Activated CD4-positive, alpha-beta T cell treated with anti-CD3 and anti-CD28 coated beads, Interleukin-2, amount 50 U/mL, for 48 hours (primary cell): Measurements from ENCODE around the gene REEP3.
"Not testable (repeated sequence)": the region's sequence is repeated elsewhere in the genome, so short reads cannot be mapped to it uniquely, and the experiment has no call there.

Experiments
- DNase-seq, 2 experiments: peaks; one replicate each; pipeline ENCODE4 v3.0.0-alpha.2; 2020

Gene REEP3

DNA sequence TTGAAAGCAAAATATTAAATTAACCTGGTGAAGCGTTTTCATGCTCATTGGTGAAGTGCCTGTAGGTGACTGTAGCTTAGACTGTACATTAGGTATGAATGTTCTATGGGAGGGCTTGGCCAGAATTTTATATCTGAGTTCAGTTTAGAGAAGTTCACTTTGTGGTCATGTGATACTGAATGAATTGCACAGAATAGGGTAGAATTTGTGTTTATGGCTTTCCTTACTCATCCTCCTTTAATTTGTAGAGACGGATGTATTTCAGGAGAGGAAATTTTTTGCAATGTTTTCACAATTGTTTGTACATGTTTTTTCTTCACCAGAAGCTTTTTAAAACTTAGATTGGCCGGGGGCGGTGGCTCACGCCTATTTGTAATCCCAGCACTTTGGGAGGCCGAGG is 32.3 kb downstream of the REEP3 start:
- DNase-seq, result no peak

GRCh38 chr10:63554657-63555056 is 33.5 kb downstream of the REEP3 start:
- DNase-seq, result peak; percentile 9 to 14

DNA sequence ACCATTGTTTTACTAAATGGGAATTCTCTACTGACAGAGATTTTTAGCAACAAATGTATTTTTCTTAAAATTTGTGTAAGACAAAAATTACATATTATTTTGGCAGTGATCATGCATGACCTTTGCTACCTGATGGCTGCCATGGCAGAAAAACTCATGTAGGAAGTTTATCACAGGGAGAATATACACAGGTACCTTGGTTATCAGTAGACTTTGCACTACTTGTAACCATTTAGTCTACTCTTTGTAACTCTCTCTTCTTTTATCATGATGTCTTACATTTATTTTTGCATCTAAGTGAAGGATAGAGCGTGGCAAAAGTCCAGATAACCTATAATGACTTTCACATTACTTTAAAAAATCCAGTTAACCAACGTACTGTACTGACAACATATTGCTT is 34.1 kb downstream of the REEP3 start:
- no peak for DNase-seq

GRCh38 chr10:63558132-63558784 is 37.1 kb downstream of the REEP3 start:
- no peak for DNase-seq

DNA sequence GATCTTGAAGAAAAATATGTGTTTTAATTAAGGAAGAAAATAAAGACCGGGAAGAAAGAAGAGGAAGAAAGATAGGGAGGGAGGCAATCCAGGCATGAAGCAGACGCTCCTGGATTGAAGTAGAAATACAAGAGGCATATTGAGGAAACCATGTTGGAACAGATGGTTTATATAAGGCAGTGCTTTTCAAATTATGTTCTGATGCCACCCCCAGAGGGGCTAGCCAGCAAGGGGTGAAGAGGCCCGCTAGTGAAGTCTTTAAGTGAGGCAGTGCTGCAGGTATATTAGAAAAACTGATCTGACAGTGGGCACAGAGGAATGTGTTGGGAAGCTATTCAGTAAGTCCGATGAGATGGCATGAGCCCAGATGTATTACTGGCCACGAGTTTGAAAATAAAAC is 40.1 kb downstream of the REEP3 start:
- no peak for DNase-seq

DNA sequence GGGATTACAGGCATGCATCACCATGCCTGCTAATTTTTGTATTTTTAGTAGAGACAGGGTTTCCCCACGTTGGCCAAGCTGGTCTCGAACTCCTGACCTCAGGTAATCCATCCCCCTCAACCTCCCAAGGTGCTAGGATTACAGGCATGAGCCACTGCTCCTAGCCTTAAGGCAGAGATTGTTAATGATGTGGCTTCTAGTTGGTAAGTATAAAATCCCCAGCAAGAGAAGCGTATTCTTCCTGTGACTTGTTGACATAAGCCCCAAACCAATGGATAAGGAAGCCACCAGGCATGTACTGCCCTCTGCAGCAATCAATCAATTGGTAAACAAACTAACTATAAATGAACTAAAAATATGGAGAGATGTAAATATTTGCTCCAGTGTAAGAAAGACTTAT is 41.2 kb downstream of the REEP3 start:
- DNase-seq, result no peak

GRCh38 chr10:63562857-63563256 is 41.7 kb downstream of the REEP3 start:
- no peak for DNase-seq

GRCh38 chr10:63563623-63564022 is 42.4 kb downstream of the REEP3 start:
- DNase-seq, result no peak

GRCh38 chr10:63564731-63565130 is 43.5 kb downstream of the REEP3 start:
- not testable (repeated sequence) for DNase-seq

GRCh38 chr10:63573068-63573697 is 52.0 kb downstream of the REEP3 start:
- no peak for DNase-seq

- DNase-seq, result no peak
These were observed 52.8 kb downstream of the REEP3 start for GRCh38 chr10:63574011-63574410.

DNA sequence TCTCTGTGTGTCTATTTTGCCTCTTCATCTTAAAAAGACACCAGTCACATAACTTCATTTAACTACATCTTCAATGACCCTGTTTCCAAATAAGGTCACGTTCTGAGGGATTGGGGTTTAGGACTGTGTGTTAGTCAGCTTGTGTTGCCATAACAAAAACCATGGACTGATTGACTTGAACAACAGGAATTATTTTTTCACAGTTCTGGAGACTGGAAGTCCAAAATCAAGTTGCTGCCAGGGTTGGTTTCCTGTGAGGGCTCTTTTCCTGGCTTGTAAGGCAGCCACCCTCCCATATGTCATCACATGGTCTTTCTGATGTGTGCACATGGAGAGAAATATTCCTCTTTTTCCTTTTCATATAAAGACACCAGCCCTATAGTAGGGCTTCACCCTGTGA is 55.3 kb downstream of the REEP3 start:
- DNase-seq, result no peak

GRCh38 chr10:63578501-63578900 is 57.3 kb downstream of the REEP3 start:
- DNase-seq, result no peak

- DNase-seq, result no peak
These were observed 58.3 kb downstream of the REEP3 start for GRCh38 chr10:63579371-63580014.

DNA sequence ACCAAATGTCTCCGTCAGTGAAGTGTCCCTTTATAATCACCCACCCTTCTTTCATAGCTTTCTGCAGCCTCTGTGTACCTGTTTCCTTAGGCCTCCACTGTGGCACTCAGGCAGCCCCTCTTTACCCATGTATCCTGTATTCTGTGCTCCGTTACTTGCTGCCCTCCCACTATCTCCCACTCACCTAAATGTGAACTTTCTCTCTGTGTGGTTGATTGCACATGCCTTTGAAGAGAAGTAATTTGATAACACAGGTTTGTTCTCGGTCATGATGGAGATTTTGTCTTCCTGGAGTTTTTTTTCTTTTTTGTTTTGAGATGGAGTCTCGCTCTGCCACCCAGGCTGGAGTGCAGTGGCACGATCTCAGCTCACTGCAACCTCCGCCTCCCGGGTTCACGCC is 61.5 kb downstream of the REEP3 start:
- DNase-seq, result no peak

GRCh38 chr10:63583397-63583796 is 62.2 kb downstream of the REEP3 start:
- DNase-seq, result no peak

DNA sequence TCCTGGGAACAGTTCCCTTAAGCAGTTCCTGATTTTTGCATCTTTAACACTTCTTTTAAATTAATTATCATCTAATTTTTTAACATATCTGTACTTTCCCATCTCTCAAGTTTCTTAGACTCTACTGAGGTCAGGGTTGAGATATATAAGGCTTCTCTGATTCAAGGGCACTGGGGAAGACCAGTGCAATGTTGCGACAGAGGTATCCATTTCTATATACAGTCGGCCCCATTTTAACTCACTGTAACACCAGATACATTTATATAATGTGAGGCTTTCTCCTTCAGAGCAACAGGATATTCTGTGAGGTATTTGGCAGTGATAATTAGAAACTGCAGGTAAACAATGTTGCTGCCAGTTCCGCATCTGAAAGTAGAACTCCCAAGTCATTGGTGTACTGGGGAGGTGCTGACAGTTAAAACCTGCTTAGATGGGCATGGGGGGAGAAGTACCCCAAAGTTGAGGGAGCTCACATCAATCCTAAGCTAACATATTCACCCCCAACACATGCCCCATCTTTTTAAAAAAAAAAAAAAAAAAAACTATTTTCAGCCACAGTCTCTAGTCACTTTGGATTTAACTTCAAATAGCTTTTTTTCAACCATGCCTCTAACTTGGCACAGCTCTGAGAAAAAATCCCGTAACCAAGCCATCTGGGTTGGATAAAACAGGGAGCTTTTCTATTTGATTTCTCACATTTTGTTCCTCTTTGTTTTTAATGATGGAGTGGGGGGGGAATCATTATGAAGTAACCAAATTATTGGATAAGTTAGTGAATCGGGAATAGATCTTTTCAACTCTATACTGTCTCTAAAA is 62.9 kb downstream of the REEP3 start:
- DNase-seq, result no peak

GRCh38 chr10:63584725-63585035 is 63.5 kb downstream of the REEP3 start:
- DNase-seq, result no peak

DNA sequence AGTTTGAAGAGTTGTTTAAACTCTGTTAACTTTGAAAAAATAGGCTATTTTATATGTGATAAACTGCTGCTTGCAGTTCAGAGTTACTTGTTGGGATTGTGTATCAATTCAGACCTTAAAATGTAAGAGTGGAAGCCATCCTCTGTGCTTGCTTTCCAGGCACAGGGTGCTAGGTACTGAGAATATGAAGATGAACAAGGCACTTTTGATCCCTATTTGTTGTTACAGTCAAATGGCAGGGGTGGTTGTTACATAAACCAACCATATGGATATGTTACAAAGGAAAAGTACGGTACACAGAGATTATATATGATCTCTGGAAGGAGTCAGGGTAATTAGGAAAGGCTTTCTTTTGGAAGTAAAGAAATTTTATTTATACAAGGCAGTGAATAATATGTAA is 63.8 kb downstream of the REEP3 start:
- no peak for DNase-seq

DNA sequence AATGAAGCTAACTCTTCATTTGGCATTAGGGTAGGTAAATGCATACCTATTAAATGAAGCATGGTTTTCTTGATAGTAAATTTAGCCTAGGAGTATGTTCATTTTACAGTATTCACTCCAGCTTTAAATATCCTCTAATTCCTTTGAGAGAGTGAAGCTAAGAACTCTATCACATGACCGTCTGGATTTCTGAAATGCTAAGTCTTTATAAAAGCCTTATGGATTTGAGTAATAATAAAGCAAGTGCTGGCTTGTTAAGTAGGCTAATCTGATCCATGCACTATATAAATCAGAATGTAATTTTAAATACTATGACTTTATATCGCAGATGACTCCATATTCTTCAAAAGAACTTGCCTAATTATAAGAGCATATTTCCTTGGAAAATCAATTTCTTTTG is 64.8 kb downstream of the REEP3 start:
- no peak for DNase-seq

- DNase-seq, result no peak
These were observed 66.0 kb downstream of the REEP3 start for GRCh38 chr10:63587191-63587590.

DNA sequence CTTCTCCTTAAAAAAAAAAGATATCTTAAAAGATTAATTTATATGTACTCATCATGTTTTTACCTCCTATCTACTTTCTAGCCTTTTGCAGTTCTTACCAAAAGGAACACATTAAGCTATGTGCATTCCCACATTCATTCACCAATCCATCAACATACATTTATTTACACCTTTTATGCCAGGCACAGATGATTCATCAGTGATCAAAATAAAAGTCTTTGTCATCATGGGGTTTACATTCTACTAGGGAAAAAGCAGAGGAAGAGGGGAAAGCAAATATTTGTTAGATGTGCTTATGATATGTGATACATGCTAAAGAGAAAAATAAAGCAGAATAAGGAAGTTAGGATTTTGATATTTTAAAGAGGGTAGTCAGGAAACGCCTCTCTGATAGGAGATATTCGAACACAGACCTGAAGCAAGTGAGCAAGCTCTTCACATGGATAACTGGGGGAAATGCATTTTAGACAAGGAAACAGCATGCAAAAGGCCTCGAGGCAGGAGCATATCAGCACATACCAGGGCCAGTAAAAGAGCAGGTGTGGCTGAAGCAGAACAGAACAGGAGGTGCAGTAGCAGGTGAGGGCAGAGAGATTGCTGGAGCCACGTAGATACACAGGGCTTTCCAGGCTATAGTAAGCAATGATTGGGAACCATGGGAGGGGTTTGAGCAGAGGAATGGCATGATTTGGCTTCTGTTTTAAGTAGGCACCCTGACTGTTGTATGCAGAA is 67.4 kb downstream of the REEP3 start:
- DNase-seq, result no peak
